ENCODE results near the gene DLG2. TPM values are rescaled to one million over a fixed set of nuclear protein-coding genes. Genes with fewer than 3 reads are reported as not detected.

Gene DLG2
- total and polyA plus RNA-seq, 2 of the 4 experiments (the other 2 are of a cell fraction), result 0.31 to 0.36 TPM

- H3K36me3 ChIP-seq (ENCODE audit: control insufficient read depth, insufficient read depth, low read length), result no peaks in the 10 kb centered on the region
- no peak overlapping the region for H3K27ac ChIP-seq (ENCODE audit: insufficient read depth, low read length)
- no peak overlapping the region for H3K18ac ChIP-seq (ENCODE audit: low read depth, low read length)
- DNase-seq, result no peak
- no peaks in the 10 kb centered on the region for H3K4me1 ChIP-seq (ENCODE audit: control insufficient read depth, insufficient read depth, low read length)
- H2BK120ac ChIP-seq (ENCODE audit: low read depth, low read length), result no peak overlapping the region
- H3K23ac ChIP-seq (ENCODE audit: low read depth, low read length), result no peak overlapping the region
- no peaks in the 10 kb centered on the region for H4K20me1 ChIP-seq (ENCODE audit: insufficient read depth, low read length)
- H3K4ac ChIP-seq (ENCODE audit: low read depth, low read length), result no peak overlapping the region
- TF ChIP-seq SMC3 (IDR thresholded peaks at IDR 0.05; ENCODE audit: low read depth, low read length) (no peak), MAZ (IDR thresholded peaks at IDR 0.05; ENCODE audit: borderline replicate concordance, low read depth, low read length) (no peak), MXI1 (IDR thresholded peaks at IDR 0.05; ENCODE audit: borderline replicate concordance, low read depth, low read length) (no peak), RCOR1 (IDR thresholded peaks at IDR 0.05; ENCODE audit: insufficient replicate concordance, low read length) (no peak), CTCF (conservative IDR thresholded peaks at IDR 0.05; ENCODE audit: low read depth, low read length) (no peak), RAD21 (IDR thresholded peaks at IDR 0.05; ENCODE audit: low read length) (no peak), POLR2A (IDR thresholded peaks at IDR 0.05; ENCODE audit: low read depth, low read length) (no peak), CEBPB (IDR thresholded peaks at IDR 0.05; ENCODE audit: low read depth, low read length) (no peak), MAFK (IDR thresholded peaks at IDR 0.05; ENCODE audit: low read depth, low read length) (no peak), BHLHE40 (IDR thresholded peaks at IDR 0.05; ENCODE audit: low read depth, low read length) (no peak), CHD1 (IDR thresholded peaks at IDR 0.05; ENCODE audit: low read depth, low read length) (no peak), FOS (IDR thresholded peaks at IDR 0.05; ENCODE audit: low read depth, low read length) (no peak), RFX5 (IDR thresholded peaks at IDR 0.05; ENCODE audit: low read depth, low read length) (no peak), ELK1 (IDR thresholded peaks at IDR 0.05; ENCODE audit: borderline replicate concordance, low read depth, low read length) (no peak), USF2 (IDR thresholded peaks at IDR 0.05; ENCODE audit: low read depth, low read length) (no peak), NFE2L2 (IDR thresholded peaks at IDR 0.05; ENCODE audit: low read depth, low read length) (no peak)
- dilution Hi-C loops (cut with HindIII; ENCODE audit: low sequenced_read_pairs, unreplicated experiment) (no loop called here), in situ Hi-C loops (cut with MboI; ENCODE audit: low sequenced_read_pairs) (no loop called here), intact Hi-C loops (cut with micrococcal nuclease) (no loop called here)
- H4K8ac ChIP-seq (ENCODE audit: low read depth in 2 of 2, low read length in 2 of 2), result no peak overlapping the region
- H2AK5ac ChIP-seq (ENCODE audit: low read depth, low read length), result no peak overlapping the region
- no TSS peak for BruUV-seq (replicated peaks)
- H2AFZ ChIP-seq (replicated peaks; ENCODE audit: low read length, poor library complexity), result peak overlapping the region; percentile 32
- no peak overlapping the region for H2BK15ac ChIP-seq (ENCODE audit: low read depth, low read length)
- no peak overlapping the region for H3K9ac ChIP-seq (ENCODE audit: low read depth, low read length)
- no peak overlapping the region for H2BK20ac ChIP-seq (ENCODE audit: low read depth, low read length)
- no peak overlapping the region for H3K56ac ChIP-seq (ENCODE audit: extremely low read depth, insufficient read depth, low read length)
- POLR2A ChIA-PET (ENCODE audit: unreplicated experiment), result no interaction called here
- no peak overlapping the region for H4K91ac ChIP-seq (ENCODE audit: insufficient read depth, low read depth, low read length)
- CTCF ChIA-PET, result no interaction called here
- H2AK9ac ChIP-seq (replicated peaks; ENCODE audit: low read depth, low read length, poor library complexity), result no peak overlapping the region
- no peak for ATAC-seq (ENCODE audit: low read depth)
- no peaks in the 10 kb centered on the region for H3K79me1 ChIP-seq (ENCODE audit: low read depth in 1 of 2, low read length in 2 of 2)
- no peak overlapping the region for H2BK5ac ChIP-seq (ENCODE audit: low read depth, low read length, poor library complexity, severe bottlenecking)
- no peak overlapping the region for H3K4me2 ChIP-seq (ENCODE audit: low read depth, low read length)
- WGBS, 2 experiments (ENCODE audit: extremely low coverage in 2 of 2, insufficient read length in 1 of 2), result 65% methylated on average over 3 of the region's 15 CpGs; no CpG with 5 or more reads in 1 of the 2 experiments
- no peak overlapping the region for H4K5ac ChIP-seq (ENCODE audit: low read depth, low read length)
- H3K27me3 ChIP-seq (ENCODE audit: control insufficient read depth, insufficient read depth, low read length), result no peaks in the 10 kb centered on the region
- no peak overlapping the region for H3K4me3 ChIP-seq (ENCODE audit: insufficient read depth, low read depth, low read length)
- H3K9me3 ChIP-seq (ENCODE audit: control insufficient read depth, insufficient read depth, low read length), result peaks cover 5% of the 10 kb centered on the region; the same call in 1 of the 2 replicates
- H3K14ac ChIP-seq (replicated peaks; ENCODE audit: low read depth, low read length), result no peak overlapping the region
- H3K9me1 ChIP-seq (ENCODE audit: insufficient read depth, low read length), result no peaks in the 10 kb centered on the region
Observed at GRCh38 chr11:85028329-85029101, 598.6 kb downstream of the DLG2 start.

Data from IMR-90 (cell line).